HEK293T (cell line): ENCODE results near the gene SGTB.

ENCODE experiments used
- CTCF ChIA-PET: fragments of 350-600 bp; formaldehyde crosslinking; extraction: SDS; loops from one replicate; lab custom pipeline; 2021; ENCODE audit warnings: antibody characterized with exemption, inconsistent platforms; lab: Yijun Ruan, JAX
- POLR2A ChIA-PET: fragments of 350-600 bp; formaldehyde crosslinking; extraction: SDS; loops from one replicate; lab custom pipeline; 2020; ENCODE audit warnings: antibody characterized with exemption, inconsistent platforms; lab: Yijun Ruan, JAX
- DNase-seq: peaks from one replicate; pipeline ENCODE4 v3.0.0; 2012; ENCODE audit warnings: mixed read lengths; ENCODE audit errors: extremely low spot score
- ARNT ChIP-seq: fragments of 450-650 bp; IDR thresholded peaks from 2 replicates; pipeline ENCODE4 v1.6.1; 2017; ENCODE audit warnings: mild to moderate bottlenecking
- BHLHE40 ChIP-seq: fragments of 450-650 bp; IDR thresholded peaks from 2 replicates; pipeline ENCODE4 v1.6.1; 2016; ENCODE audit warnings: mild to moderate bottlenecking, moderate library complexity, borderline replicate concordance
- CTBP1 ChIP-seq: fragments of 450-650 bp; IDR thresholded peaks from 2 replicates; pipeline ENCODE4 v1.6.1; 2016; ENCODE audit warnings: borderline replicate concordance
- ELF4 ChIP-seq: fragments of 450-650 bp; IDR thresholded peaks from 2 replicates; pipeline ENCODE4 v1.6.1; 2017; ENCODE audit warnings: antibody characterized with exemption
- FOXA1 ChIP-seq: fragments of 450-650 bp; IDR thresholded peaks from 2 replicates; pipeline ENCODE4 v1.6.1; 2016; ENCODE audit warnings: mild to moderate bottlenecking
- FOXK2 ChIP-seq: fragments of 450-650 bp; IDR thresholded peaks from 2 replicates; pipeline ENCODE4 v1.6.1; 2016; ENCODE audit warnings: mild to moderate bottlenecking
- FOXM1 ChIP-seq: fragments of 450-650 bp; IDR thresholded peaks from 2 replicates; pipeline ENCODE4 v1.6.1; 2017; ENCODE audit warnings: mild to moderate bottlenecking, borderline replicate concordance
- HDGF ChIP-seq: fragments of 450-650 bp; IDR thresholded peaks from 2 replicates; pipeline ENCODE4 v1.6.1; 2017; ENCODE audit warnings: antibody characterized with exemption, borderline replicate concordance
- L3MBTL2 ChIP-seq: fragments of 450-650 bp; conservative IDR thresholded peaks from 2 replicates; pipeline ENCODE4 v1.6.1; 2016; ENCODE audit warnings: mild to moderate bottlenecking
- LEF1 ChIP-seq: fragments of 450-650 bp; IDR thresholded peaks from 2 replicates; pipeline ENCODE4 v1.6.1; 2017; ENCODE audit warnings: mild to moderate bottlenecking, borderline replicate concordance
- NFRKB ChIP-seq: fragments of 450-650 bp; IDR thresholded peaks from 2 replicates; pipeline ENCODE4 v1.6.1; 2016; ENCODE audit warnings: mild to moderate bottlenecking, moderate library complexity
- SP1 ChIP-seq: fragments of 450-650 bp; IDR thresholded peaks from 2 replicates; pipeline ENCODE4 v1.6.1; 2017
- SUZ12 ChIP-seq: fragments of 450-650 bp; IDR thresholded peaks from 2 replicates; pipeline ENCODE4 v1.6.1; 2016; ENCODE audit warnings: mild to moderate bottlenecking
- TARDBP ChIP-seq: fragments of 450-650 bp; IDR thresholded peaks from 2 replicates; pipeline ENCODE4 v1.6.1; 2016
- ZNF384 ChIP-seq: fragments of 450-650 bp; IDR thresholded peaks from 2 replicates; pipeline ENCODE4 v1.6.1; 2016
- TF ChIP-seq, protein P1 (sequence below): fragments of 450-650 bp; IDR thresholded peaks from 2 replicates; pipeline ENCODE4 v1.6.1; 2016

SGTB gene

DNA sequence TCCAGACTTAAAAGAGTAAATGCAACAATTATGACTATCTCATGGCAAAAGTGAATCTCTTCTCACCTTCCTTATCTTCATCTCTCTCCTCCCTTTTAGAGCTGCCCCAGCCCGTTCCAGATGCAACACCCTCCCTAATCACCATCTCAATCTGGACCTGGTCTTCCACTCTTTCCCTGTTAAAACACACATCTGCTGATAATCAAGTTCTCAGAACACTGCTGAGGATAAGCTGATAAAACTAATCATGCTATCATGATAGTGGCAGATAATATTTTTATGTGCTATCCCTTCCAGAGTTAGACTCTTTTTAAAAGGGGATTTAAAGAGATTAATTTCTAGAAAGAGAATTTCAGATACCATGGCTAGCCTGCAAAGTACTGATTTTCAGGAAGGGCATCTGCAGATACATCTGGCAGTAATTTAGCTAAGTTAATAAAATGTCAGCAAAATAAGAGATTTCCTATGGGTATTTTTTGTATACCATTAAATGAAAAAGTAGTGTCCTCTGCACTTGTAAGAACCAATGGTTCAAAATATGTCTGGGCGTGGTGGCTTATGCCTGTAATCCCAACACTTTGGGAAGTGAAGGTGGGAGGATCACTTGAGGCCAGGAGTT, 17.2 kb downstream of the SGTB start:
- no peak for DNase-seq
- POLR2A ChIA-PET = no interaction called here
- no peak for TF ChIP-seq HDGF
- TF ChIP-seq SUZ12 = no peak
- CTCF ChIA-PET = no interaction called here

DNA sequence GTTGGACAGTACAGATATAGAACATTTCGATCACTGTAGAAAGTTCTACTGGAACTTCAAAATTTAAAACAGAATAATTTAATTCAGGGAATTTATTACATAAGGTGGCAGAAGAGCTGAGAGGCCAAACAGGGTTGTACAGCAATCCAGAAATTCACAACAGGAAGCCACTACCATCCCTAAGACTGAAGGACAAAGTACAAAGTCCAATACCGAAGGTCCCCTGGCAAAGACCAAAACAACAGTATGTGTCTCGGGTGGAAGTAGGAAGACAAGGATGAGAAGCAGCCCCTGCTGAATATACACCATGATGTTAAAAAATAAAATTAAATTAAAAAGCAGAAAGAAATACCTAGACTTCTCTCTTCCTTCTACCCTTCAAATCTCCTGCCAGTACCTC, 19.9 kb downstream of the SGTB start:
- POLR2A ChIA-PET = no interaction called here
- no peak for DNase-seq

DNA sequence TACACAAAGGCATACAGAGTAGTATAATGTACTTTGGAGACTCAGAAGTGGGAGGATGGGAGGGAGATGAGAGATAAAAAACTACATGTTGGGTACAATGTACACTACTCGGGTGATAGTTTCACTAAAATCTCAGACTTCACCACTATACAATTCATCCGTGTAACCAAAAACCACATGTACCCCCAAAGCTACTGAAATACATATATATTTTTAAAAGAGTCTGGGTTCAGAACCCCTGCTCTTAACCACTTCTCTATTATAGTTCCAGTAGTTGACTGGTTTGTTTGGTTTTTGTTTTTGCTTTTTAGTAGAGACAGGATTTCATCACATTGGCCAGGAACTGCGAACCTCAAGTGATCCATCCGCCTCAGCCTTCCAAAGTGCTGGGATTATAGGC, 22.6 kb downstream of the SGTB start:
- DNase-seq = no peak
- TF ChIP-seq BHLHE40 (no peak), LEF1 (no peak), ZNF384 (no peak), FOXM1 (no peak), FOXK2 (no peak), SP1 (no peak), HDGF (no peak), CTBP1 (no peak), SUZ12 (no peak), NFRKB (no peak), L3MBTL2 (no peak), TARDBP (no peak), ELF4 (no peak), ARNT (no peak)
- ChIA-PET POLR2A (no interaction called here), CTCF (no interaction called here)

More for the DNA sequence above, 19.9 kb downstream of the SGTB start:
- TF ChIP-seq, protein P1, sequence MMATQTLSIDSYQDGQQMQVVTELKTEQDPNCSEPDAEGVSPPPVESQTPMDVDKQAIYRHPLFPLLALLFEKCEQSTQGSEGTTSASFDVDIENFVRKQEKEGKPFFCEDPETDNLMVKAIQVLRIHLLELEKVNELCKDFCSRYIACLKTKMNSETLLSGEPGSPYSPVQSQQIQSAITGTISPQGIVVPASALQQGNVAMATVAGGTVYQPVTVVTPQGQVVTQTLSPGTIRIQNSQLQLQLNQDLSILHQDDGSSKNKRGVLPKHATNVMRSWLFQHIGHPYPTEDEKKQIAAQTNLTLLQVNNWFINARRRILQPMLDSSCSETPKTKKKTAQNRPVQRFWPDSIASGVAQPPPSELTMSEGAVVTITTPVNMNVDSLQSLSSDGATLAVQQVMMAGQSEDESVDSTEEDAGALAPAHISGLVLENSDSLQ = no peak
- TF ChIP-seq SP1 = no peak
- no peak for TF ChIP-seq ARNT
- TF ChIP-seq SUZ12 = no peak
- TF ChIP-seq CTBP1 = no peak
- TF ChIP-seq ELF4 = no peak
- no peak for TF ChIP-seq L3MBTL2
- TF ChIP-seq ZNF384 = no peak
- TF ChIP-seq FOXM1 = no peak
- CTCF ChIA-PET = no interaction called here

DNA sequence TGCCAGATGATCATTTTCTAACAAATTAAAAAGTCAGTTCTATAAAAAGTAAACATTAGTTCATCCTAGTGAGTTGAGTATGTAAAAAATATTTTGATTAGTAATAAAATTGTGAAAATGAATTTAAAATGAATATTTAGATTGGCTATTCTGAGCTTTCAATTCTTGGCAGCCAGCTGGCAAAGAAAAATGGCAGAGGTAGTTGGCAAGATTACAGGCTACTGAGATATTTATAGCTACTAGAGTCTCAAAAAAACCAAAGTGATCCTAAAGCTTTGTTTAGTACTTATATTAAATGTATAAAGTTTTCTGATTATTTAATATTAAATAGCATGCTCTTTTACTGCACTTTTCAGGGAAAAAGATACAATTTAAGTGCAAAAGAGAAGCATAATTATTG, 25.0 kb downstream of the SGTB start:
- DNase-seq = no peak
- TF ChIP-seq FOXK2 (no peak), FOXM1 (no peak), NFRKB (no peak), L3MBTL2 (no peak), SP1 (no peak), CTBP1 (no peak), SUZ12 (no peak), TARDBP (no peak), BHLHE40 (no peak), HDGF (no peak), ZNF384 (no peak), ELF4 (no peak), FOXA1 (no peak), LEF1 (no peak), ARNT (no peak)
- TF ChIP-seq, protein P1 = no peak
- ChIA-PET POLR2A (no interaction called here), CTCF (no interaction called here)

DNA sequence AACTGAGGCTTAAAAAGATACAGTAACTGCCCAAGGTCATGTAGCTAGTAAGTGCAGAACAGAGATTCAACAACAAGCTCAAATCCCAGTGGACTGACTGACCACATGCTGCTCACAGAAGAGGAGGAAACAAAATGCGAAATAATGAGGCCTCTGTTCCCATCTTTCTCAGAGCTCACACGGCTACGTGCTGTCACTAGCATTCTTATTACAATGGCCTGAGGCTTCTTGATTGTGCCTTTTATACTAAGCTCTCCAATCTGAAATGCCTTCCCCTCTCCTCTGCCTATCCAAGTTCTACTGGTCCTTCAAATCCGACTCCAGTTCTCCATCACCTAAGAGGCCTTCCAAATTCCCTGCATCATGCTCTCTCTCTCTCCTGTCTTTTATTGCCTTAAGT, 26.0 kb downstream of the SGTB start:
- POLR2A ChIA-PET = no interaction called here
- DNase-seq = no peak
- no peak for TF ChIP-seq SUZ12
- TF ChIP-seq L3MBTL2 = no peak
- TF ChIP-seq, protein P1 = no peak
- TF ChIP-seq TARDBP = no peak
- TF ChIP-seq ARNT = no peak
- no peak for TF ChIP-seq FOXM1
- no peak for TF ChIP-seq ELF4
- no peak for TF ChIP-seq ZNF384
- no peak for TF ChIP-seq HDGF
- TF ChIP-seq LEF1 = no peak
- TF ChIP-seq FOXA1 = no peak
- TF ChIP-seq FOXK2 = no peak
- no peak for TF ChIP-seq SP1
- no peak for TF ChIP-seq BHLHE40
- CTCF ChIA-PET = no interaction called here

DNA sequence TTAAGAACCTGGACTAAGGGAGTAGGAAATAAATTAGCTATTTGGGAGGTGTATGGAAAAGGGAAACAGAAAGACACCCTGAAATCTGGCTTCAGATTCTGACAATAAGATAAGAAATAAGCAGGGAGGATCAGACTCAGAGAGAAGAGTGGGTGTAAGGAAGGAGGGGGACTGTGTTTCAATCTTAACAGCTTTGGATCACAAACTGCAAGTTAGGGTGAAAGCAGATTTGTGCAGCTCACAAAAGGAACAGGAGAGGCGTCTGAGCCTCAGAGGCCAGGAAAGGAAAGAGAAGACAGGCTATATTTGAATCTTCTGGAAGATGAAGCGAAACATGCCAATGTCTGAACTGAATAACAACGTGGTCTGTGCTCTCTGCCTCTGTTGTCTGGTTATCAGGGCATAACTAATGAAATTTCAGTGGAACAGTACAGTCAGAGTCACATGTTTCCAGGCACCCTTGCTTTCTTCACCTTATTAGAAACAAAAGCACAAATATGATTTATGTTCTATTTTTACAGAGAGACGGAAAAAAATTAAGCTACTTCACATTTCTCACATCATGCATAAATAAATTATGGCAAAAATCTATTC, 26.6 kb downstream of the SGTB start:
- DNase-seq = no peak
- POLR2A ChIA-PET = no interaction called here
- TF ChIP-seq FOXM1 = no peak
- no peak for TF ChIP-seq CTBP1
- TF ChIP-seq SP1 = no peak
- TF ChIP-seq FOXK2 = no peak
- CTCF ChIA-PET = no interaction called here

DNA sequence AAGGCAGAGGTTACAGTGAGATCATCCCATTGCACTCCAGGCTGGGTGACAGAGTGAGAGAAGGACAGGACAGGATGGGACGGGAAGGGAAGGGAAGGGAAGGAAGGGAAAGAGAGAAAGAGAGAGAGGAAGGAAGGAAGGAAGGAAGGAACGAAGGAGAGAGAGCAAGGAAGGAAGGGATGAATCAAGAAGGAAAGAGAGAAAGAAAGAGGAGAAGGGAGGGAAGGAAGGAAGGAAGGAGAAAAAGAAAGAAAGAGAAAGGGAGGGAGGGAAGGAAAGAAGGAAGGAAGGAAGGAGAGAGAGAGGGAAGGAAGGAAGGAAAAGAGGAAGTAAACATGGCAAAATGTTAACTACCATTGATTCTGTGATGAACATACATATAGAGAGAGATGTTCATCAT, 28.8 kb downstream of the SGTB start:
- ChIA-PET CTCF (no interaction called here), POLR2A (no interaction called here)
- TF ChIP-seq ELF4 = no peak
- no peak for TF ChIP-seq ARNT
- no peak for TF ChIP-seq TARDBP
- no peak for TF ChIP-seq FOXA1
- TF ChIP-seq, protein P1 = no peak
- no peak for TF ChIP-seq NFRKB
- TF ChIP-seq ZNF384 = no peak
- no peak for TF ChIP-seq BHLHE40
- no peak for TF ChIP-seq FOXM1
- TF ChIP-seq CTBP1 = no peak
- no peak for TF ChIP-seq SP1
- TF ChIP-seq HDGF = no peak
- TF ChIP-seq FOXK2 = no peak
- TF ChIP-seq SUZ12 = no peak
- no peak for TF ChIP-seq LEF1
- no peak for TF ChIP-seq L3MBTL2
- no peak for DNase-seq
